ENCODE measurements around the gene RNF19B. TPM values are rescaled to one million over a fixed set of nuclear protein-coding genes. Genes with fewer than 3 reads are reported as not detected.

The RNF19B gene, protein sequence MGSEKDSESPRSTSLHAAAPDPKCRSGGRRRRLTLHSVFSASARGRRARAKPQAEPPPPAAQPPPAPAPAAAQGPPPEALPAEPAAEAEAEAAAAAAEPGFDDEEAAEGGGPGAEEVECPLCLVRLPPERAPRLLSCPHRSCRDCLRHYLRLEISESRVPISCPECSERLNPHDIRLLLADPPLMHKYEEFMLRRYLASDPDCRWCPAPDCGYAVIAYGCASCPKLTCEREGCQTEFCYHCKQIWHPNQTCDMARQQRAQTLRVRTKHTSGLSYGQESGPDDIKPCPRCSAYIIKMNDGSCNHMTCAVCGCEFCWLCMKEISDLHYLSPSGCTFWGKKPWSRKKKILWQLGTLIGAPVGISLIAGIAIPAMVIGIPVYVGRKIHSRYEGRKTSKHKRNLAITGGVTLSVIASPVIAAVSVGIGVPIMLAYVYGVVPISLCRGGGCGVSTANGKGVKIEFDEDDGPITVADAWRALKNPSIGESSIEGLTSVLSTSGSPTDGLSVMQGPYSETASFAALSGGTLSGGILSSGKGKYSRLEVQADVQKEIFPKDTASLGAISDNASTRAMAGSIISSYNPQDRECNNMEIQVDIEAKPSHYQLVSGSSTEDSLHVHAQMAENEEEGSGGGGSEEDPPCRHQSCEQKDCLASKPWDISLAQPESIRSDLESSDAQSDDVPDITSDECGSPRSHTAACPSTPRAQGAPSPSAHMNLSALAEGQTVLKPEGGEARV
- 10 to 100 TPM in 8 of 9 donors, 1 to 10 TPM in 1; 5.7 to 36.5 (median 24.3) TPM for total RNA-seq
- 10 to 100 TPM in 1 of 3 donors, 1 to 10 TPM in 2; 4.7 to 10.5 (median 6.7) TPM for polyA plus RNA-seq
- long read RNA-seq, donor 1 = 0 reads
- long read RNA-seq, donor 2, partial matches to known transcripts = 5 of 6 reads
- long read RNA-seq, donor 2, other reads (novel, unspliced or antisense) = 0 of 6 reads
- long read RNA-seq, donor 3 = 0 reads
- long read RNA-seq, donor 4, partial matches to known transcripts = 2 of 3 reads
- long read RNA-seq, donor 4, other reads (novel, unspliced or antisense) = 1 of 3 reads
- long read RNA-seq, donor 5, transcript RNF19B-202 (9 exons, 2,598 nt) = minor isoform, 5 of 61 reads
- long read RNA-seq, donor 5, transcript RNF19B-203 (9 exons, 2,560 nt) = minor isoform, 10 of 61 reads
- long read RNA-seq, donor 5, transcript RNF19B-201 (9 exons, 2,334 nt) = major isoform, 38 of 61 reads
- long read RNA-seq, donor 5, partial matches to known transcripts = 0 of 61 reads
- long read RNA-seq, donor 5, other reads (novel, unspliced or antisense) = 8 of 61 reads
- long read RNA-seq, donor 6, partial matches to known transcripts = 1 of 1 reads
- long read RNA-seq, donor 6, other reads (novel, unspliced or antisense) = 0 of 1 reads
- long read RNA-seq, donor 7 = 0 reads
- long read RNA-seq, donor 8, partial matches to known transcripts = 0 of 1 reads
- long read RNA-seq, donor 8, other reads (novel, unspliced or antisense) = 0 of 1 reads
- long read RNA-seq, donor 9, partial matches to known transcripts = 0 of 2 reads
- long read RNA-seq, donor 9, other reads (novel, unspliced or antisense) = 0 of 2 reads
- long read RNA-seq, donor 10, partial matches to known transcripts = 0 of 1 reads
- long read RNA-seq, donor 10, other reads (novel, unspliced or antisense) = 0 of 1 reads

DNA sequence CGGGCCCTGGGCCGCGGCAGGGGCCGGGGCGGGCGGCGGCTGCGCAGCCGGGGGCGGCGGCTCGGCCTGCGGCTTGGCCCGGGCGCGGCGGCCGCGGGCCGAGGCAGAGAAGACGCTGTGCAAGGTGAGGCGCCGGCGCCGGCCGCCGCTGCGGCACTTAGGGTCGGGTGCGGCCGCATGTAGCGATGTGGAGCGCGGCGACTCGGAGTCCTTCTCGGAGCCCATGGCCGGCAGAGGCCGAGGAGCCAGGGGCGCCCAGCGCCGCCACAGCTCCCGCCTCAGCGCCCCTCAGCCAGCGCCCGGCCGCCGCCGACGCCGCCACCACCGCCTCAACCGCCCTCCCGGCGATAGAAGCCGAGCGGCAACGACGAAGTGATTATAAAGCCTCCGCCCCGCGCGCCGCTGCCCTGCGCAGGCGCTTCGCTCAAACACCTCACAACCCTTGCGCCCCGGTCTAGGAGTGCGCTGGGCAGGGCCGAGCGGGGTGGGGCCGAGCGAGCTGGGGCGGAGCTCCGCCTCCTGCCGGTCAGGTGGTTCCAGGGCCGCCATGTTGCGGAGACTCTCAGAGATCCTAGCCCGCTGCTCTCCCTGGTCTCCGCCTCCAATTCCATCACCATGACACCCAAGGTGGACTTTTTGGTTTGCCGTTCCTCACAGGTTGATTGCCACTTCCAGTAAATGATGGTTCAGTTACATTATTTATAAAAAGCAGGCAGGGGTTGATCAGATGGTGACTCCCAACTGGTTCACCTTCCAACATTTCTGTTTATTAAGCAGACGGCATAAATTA is at the start of gene RNF19B:
TSS of gene RNF19B (minus strand) at position 349 of the 790 bp plus-strand sequence. CDS start at position 225, 124 bp downstream.
- intact Hi-C loops (cut with DNase I) = no loop called here
- no peaks in the 10 kb centered on the region for H3K27me3 ChIP-seq
- 1 to 10% (median 2%) methylated on average over 3 to 83 of the region's 83 CpGs for WGBS, 4 donors
- peak within 1 kb of the TSS; percentile 46 to 94 (median 92) for H3K27ac ChIP-seq
- TF ChIP-seq, protein P1, sequence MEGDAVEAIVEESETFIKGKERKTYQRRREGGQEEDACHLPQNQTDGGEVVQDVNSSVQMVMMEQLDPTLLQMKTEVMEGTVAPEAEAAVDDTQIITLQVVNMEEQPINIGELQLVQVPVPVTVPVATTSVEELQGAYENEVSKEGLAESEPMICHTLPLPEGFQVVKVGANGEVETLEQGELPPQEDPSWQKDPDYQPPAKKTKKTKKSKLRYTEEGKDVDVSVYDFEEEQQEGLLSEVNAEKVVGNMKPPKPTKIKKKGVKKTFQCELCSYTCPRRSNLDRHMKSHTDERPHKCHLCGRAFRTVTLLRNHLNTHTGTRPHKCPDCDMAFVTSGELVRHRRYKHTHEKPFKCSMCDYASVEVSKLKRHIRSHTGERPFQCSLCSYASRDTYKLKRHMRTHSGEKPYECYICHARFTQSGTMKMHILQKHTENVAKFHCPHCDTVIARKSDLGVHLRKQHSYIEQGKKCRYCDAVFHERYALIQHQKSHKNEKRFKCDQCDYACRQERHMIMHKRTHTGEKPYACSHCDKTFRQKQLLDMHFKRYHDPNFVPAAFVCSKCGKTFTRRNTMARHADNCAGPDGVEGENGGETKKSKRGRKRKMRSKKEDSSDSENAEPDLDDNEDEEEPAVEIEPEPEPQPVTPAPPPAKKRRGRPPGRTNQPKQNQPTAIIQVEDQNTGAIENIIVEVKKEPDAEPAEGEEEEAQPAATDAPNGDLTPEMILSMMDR (IDR thresholded peaks at IDR 0.05) = peak in 4 of 6 experiments; percentile 8 to 23 (median 14)
- peak; percentile 98 for TF ChIP-seq POLR2A (IDR thresholded peaks at IDR 0.05)
- H3K36me3 ChIP-seq (replicated peaks in 1 of 2) = no peaks in the 10 kb centered on the region
- peaks cover 15 to 38% of the 10 kb centered on the region in 2 donors for H3K4me1 ChIP-seq (replicated peaks in 1 of 2)
- peak; percentile 95 to 98 (median 96) for DNase-seq
- H3K9me3 ChIP-seq (replicated peaks in 1 of 3) = no peaks in the 10 kb centered on the region
- peak within 1 kb of the TSS; percentile 76 to 95 (median 90) for H3K4me3 ChIP-seq

DNA sequence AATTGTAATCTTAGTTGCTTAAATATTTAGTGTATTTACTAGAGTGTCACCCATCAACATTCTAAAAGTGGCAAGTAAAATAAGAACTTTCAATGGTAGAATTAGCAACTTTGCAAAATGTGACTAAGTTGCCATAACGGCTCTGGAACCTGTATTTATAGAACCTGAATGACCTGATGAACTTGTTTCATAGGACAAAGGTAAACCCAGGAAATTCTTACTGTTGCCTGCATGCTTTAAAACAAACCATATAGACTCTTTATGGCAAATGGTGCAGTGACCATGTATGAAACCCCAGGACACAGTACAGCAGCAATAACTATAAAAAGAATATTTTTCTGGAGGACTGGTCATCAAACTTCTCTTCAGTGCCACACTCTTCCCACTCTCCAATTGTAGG is 49.2 kb upstream of the RNF19B start:
- no peak for DNase-seq
- H3K27me3 ChIP-seq = no peaks in the 10 kb centered on the region
- peaks cover 15 to 26% of the 10 kb centered on the region in 2 donors for H3K4me1 ChIP-seq (replicated peaks in 1 of 2)
- no peak for TF ChIP-seq POLR2A (IDR thresholded peaks at IDR 0.05)
- TF ChIP-seq, protein P1 (IDR thresholded peaks at IDR 0.05) = no peak
- peaks cover 0 to 42% of the 10 kb centered on the region in 2 donors for H3K36me3 ChIP-seq (replicated peaks in 1 of 2)
- no peak overlapping the region for H3K27ac ChIP-seq
- H3K4me3 ChIP-seq = no peak overlapping the region
- intact Hi-C loops (cut with DNase I) = no loop called here
- H3K9me3 ChIP-seq (replicated peaks in 1 of 3) = no peaks in the 10 kb centered on the region
- WGBS, 4 donors = 78 to 100% (median 83%) methylated on average over 1 of the region's 1 CpG

DNA sequence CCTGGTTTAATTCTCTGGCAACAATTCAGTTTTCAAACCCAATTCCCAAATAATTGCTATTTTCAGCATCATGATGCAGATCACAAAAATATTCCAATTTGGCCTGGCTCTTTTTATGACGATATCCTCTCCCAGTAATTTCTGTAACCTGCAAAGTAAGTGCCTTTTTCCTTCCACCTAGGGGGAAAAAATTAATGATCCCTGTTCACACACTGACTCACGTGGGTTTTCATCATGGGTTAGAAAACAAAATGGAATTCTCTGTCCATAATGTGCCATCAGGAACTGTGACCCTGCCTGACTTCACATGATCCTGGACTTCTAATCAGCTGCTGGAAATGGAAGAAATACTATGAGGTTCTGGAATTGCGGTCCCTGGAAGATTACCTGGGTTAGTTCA is 47.6 kb upstream of the RNF19B start:
- intact Hi-C loops (cut with DNase I) = no loop called here
- DNase-seq = no peak
- no peaks in the 10 kb centered on the region for H3K27me3 ChIP-seq
- H3K36me3 ChIP-seq (replicated peaks in 1 of 2) = peaks cover 0 to 44% of the 10 kb centered on the region in 2 donors
- WGBS, 4 donors = 69 to 83% (median 80%) methylated on average over 3 of the region's 3 CpGs
- TF ChIP-seq POLR2A (IDR thresholded peaks at IDR 0.05) = no peak
- TF ChIP-seq, protein P1 (IDR thresholded peaks at IDR 0.05) = no peak
- peak overlapping the region in 2 of 5 donors; percentile 72 to 86 for H3K27ac ChIP-seq
- peaks cover 19 to 30% of the 10 kb centered on the region in 2 donors for H3K4me1 ChIP-seq (replicated peaks in 1 of 2)
- no peaks in the 10 kb centered on the region for H3K9me3 ChIP-seq (replicated peaks in 1 of 3)
- no peak overlapping the region for H3K4me3 ChIP-seq
